Neural cell (in vitro differentiated cells): Measurements from ENCODE around the gene SLC2A8. TPM values are rescaled to one million over a fixed set of nuclear protein-coding genes. Genes with fewer than 3 reads are reported as not detected.

Source experiments
- H2AFZ ChIP-seq: fragments of 200-600, 300-800 bp; sonication (generic), shearing (Covaris generic); 2 replicates; pipeline ENCODE4 v1.6.0; 2014; ENCODE audit warnings: low read depth, mild to moderate bottlenecking, antibody characterized with exemption, low read length, moderate library complexity
- H3F3A ChIP-seq: fragments of 200-600 bp; shearing (Covaris generic); 2 replicates; pipeline ENCODE4 v1.6.1; 2016; ENCODE audit warnings: mild to moderate bottlenecking, moderate library complexity, mixed read lengths, antibody characterized with exemption, low read length; ENCODE audit not compliant: insufficient read depth, poor library complexity, severe bottlenecking
- H3K27ac ChIP-seq: fragments of 200-600, 300-800 bp; sonication (generic), shearing (Covaris generic); 2 replicates; pipeline ENCODE4 v1.5.1; 2014; ENCODE audit warnings: mild to moderate bottlenecking, low read length, moderate library complexity
- H3K27me3 ChIP-seq: fragments of 300-800, 200-600 bp; sonication (generic), shearing (Covaris generic); 2 replicates; pipeline ENCODE4 v1.6.0; 2014; ENCODE audit warnings: mild to moderate bottlenecking, low read depth, low read length, moderate library complexity; ENCODE audit not compliant: insufficient read depth
- H3K36me3 ChIP-seq: fragments of 300-800, 200-600 bp; sonication (generic), shearing (Covaris generic); 2 replicates; pipeline ENCODE4 v1.5.1; 2014; ENCODE audit warnings: mild to moderate bottlenecking, antibody characterized with exemption, low read length, moderate library complexity; ENCODE audit not compliant: insufficient read depth
- H3K4me2 ChIP-seq: fragments of 300-800, 200-600 bp; sonication (generic), shearing (Covaris generic); 2 replicates; pipeline ENCODE4 v1.6.0; 2014; ENCODE audit warnings: mild to moderate bottlenecking, low read length
- H3K4me3 ChIP-seq: fragments of 300-800, 200-600 bp; sonication (generic), shearing (Covaris generic); 2 replicates; pipeline ENCODE4 v1.5.1; 2014; ENCODE audit warnings: mild to moderate bottlenecking, low read length, moderate library complexity
- H3K79me2 ChIP-seq: fragments of 200-600 bp; shearing (Covaris generic); replicated peaks from 2 replicates; pipeline ENCODE4 v1.6.0; 2014; ENCODE audit warnings: mild to moderate bottlenecking, low read length, moderate library complexity; ENCODE audit not compliant: insufficient read depth
- H3K9ac ChIP-seq: fragments of 300-800, 200-600 bp; sonication (generic), shearing (Covaris generic); 2 replicates; pipeline ENCODE4 v1.6.1; 2016; ENCODE audit warnings: mild to moderate bottlenecking, low read length, mixed read lengths
- H3K9me2 ChIP-seq: fragments of 200-600 bp; shearing (Covaris generic); 2 replicates; pipeline ENCODE4 v1.6.1; 2016; ENCODE audit warnings: mild to moderate bottlenecking, low read length, mixed read lengths; ENCODE audit not compliant: insufficient read depth
- H3K9me3 ChIP-seq: fragments of 200-600, 300-800 bp; sonication (generic), shearing (Covaris generic); 2 replicates; pipeline ENCODE4 v1.6.1; 2016; ENCODE audit warnings: mild to moderate bottlenecking, mixed run types, low read length, moderate library complexity, mixed read lengths
- H4K20me1 ChIP-seq: fragments of 200-600 bp; shearing (Covaris generic); 2 replicates; pipeline ENCODE4 v1.6.1; 2016; ENCODE audit warnings: mild to moderate bottlenecking, mixed run types; ENCODE audit not compliant: insufficient read depth
- EP300 ChIP-seq: fragments of 450-650 bp; conservative IDR thresholded peaks from 2 replicates; pipeline ENCODE4 v1.6.1; 2014; ENCODE audit warnings: antibody characterized with exemption, mild to moderate bottlenecking, moderate library complexity; ENCODE audit not compliant: poor library complexity, severe bottlenecking
- EZH2 ChIP-seq: fragments of 200-600, 300-800 bp; shearing (Covaris generic), sonication (generic); IDR thresholded peaks from 2 replicates; pipeline ENCODE4 v1.6.1; 2014; ENCODE audit warnings: antibody characterized with exemption, low read length, borderline replicate concordance, mild to moderate bottlenecking; ENCODE audit not compliant: insufficient read depth, poor library complexity, severe bottlenecking
- MXI1 ChIP-seq: fragments of 450-650 bp; conservative IDR thresholded peaks from 2 replicates; pipeline ENCODE4 v1.6.1; 2014; ENCODE audit warnings: antibody characterized with exemption, mild to moderate bottlenecking; ENCODE audit not compliant: poor library complexity, severe bottlenecking
- POLR2AphosphoS5 ChIP-seq: IDR thresholded peaks from 2 replicates; pipeline ENCODE4 v1.6.1; 2012
- RAD21 ChIP-seq: fragments of 450-650 bp; conservative IDR thresholded peaks from 2 replicates; pipeline ENCODE4 v1.6.1; 2014; ENCODE audit warnings: antibody characterized with exemption, mild to moderate bottlenecking, moderate library complexity
- SMC3 ChIP-seq: fragments of 450-650 bp; conservative IDR thresholded peaks from 2 replicates; pipeline ENCODE4 v1.6.1; 2014; ENCODE audit warnings: antibody characterized with exemption, mild to moderate bottlenecking, moderate library complexity; ENCODE audit not compliant: poor library complexity
- TAF1 ChIP-seq: IDR thresholded peaks from 2 replicates; pipeline ENCODE4 v1.6.1; 2012; ENCODE audit warnings: low read depth
- polyA plus RNA-seq: library from polyadenylated mRNA; depleted of rRNA; stranded (reverse); fragments of >200 nt; gene quantifications from 2 replicates; pipeline ENCODE4 v1.2.3, GENCODE V29; 2014
- TF ChIP-seq, protein P1 (sequence below): IDR thresholded peaks from 2 replicates; pipeline ENCODE4 v1.6.1; 2012; ENCODE audit warnings: borderline replicate concordance
- TF ChIP-seq, protein P2 (sequence below): fragments of 450-650 bp; IDR thresholded peaks from 2 replicates; pipeline ENCODE4 v1.5.1; 2014; ENCODE audit warnings: antibody characterized with exemption, mild to moderate bottlenecking, moderate library complexity; ENCODE audit not compliant: poor library complexity, severe bottlenecking

The SLC2A8 gene
- polyA plus RNA-seq, 1 donor from 2014 or later, result 10.2 TPM

DNA sequence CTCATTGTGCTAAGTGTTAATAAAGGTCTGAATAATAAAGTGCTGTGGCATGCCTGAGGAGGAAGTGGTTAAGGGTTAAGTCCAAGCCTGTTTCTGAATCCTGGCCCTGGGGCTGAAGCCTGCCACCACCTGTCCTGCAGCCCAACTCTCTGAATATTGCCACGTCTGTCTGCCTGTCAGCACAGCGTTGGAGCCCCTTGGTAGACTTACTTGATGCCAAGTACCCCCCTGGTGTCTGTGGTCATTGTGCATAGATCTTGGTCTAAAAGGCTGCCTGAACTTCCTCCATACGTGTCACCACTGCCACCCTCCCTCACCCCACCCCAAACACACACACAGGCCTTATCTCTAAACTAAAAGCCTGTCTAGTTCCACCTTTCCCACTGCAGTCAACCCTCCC lies 35.4 kb upstream of the SLC2A8 start:
- Histone ChIP-seq H3K4me3 (no peak overlapping the region), H3K27ac (no peak overlapping the region), H3K79me2 (no peaks in the 10 kb centered on the region), H3K36me3 (no peaks in the 10 kb centered on the region), H3K9ac (no peak overlapping the region), H3K9me2 (no peaks in the 10 kb centered on the region), H3K4me2 (no peak overlapping the region), H4K20me1 (no peaks in the 10 kb centered on the region), H3K9me3 (no peaks in the 10 kb centered on the region), H3K27me3 (no peaks in the 10 kb centered on the region), H3F3A (no peaks in the 10 kb centered on the region), H2AFZ (no peak overlapping the region)
- TF ChIP-seq MXI1, result no peak
- no peak for TF ChIP-seq POLR2AphosphoS5
- no peak for TF ChIP-seq SMC3
- no peak for TF ChIP-seq TAF1
- TF ChIP-seq, protein P1, sequence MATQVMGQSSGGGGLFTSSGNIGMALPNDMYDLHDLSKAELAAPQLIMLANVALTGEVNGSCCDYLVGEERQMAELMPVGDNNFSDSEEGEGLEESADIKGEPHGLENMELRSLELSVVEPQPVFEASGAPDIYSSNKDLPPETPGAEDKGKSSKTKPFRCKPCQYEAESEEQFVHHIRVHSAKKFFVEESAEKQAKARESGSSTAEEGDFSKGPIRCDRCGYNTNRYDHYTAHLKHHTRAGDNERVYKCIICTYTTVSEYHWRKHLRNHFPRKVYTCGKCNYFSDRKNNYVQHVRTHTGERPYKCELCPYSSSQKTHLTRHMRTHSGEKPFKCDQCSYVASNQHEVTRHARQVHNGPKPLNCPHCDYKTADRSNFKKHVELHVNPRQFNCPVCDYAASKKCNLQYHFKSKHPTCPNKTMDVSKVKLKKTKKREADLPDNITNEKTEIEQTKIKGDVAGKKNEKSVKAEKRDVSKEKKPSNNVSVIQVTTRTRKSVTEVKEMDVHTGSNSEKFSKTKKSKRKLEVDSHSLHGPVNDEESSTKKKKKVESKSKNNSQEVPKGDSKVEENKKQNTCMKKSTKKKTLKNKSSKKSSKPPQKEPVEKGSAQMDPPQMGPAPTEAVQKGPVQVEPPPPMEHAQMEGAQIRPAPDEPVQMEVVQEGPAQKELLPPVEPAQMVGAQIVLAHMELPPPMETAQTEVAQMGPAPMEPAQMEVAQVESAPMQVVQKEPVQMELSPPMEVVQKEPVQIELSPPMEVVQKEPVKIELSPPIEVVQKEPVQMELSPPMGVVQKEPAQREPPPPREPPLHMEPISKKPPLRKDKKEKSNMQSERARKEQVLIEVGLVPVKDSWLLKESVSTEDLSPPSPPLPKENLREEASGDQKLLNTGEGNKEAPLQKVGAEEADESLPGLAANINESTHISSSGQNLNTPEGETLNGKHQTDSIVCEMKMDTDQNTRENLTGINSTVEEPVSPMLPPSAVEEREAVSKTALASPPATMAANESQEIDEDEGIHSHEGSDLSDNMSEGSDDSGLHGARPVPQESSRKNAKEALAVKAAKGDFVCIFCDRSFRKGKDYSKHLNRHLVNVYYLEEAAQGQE, result no peak
- TF ChIP-seq, protein P2, sequence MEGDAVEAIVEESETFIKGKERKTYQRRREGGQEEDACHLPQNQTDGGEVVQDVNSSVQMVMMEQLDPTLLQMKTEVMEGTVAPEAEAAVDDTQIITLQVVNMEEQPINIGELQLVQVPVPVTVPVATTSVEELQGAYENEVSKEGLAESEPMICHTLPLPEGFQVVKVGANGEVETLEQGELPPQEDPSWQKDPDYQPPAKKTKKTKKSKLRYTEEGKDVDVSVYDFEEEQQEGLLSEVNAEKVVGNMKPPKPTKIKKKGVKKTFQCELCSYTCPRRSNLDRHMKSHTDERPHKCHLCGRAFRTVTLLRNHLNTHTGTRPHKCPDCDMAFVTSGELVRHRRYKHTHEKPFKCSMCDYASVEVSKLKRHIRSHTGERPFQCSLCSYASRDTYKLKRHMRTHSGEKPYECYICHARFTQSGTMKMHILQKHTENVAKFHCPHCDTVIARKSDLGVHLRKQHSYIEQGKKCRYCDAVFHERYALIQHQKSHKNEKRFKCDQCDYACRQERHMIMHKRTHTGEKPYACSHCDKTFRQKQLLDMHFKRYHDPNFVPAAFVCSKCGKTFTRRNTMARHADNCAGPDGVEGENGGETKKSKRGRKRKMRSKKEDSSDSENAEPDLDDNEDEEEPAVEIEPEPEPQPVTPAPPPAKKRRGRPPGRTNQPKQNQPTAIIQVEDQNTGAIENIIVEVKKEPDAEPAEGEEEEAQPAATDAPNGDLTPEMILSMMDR, result no peak
- no peak for TF ChIP-seq EZH2
- no peak for TF ChIP-seq RAD21
- TF ChIP-seq EP300, result no peak

DNA sequence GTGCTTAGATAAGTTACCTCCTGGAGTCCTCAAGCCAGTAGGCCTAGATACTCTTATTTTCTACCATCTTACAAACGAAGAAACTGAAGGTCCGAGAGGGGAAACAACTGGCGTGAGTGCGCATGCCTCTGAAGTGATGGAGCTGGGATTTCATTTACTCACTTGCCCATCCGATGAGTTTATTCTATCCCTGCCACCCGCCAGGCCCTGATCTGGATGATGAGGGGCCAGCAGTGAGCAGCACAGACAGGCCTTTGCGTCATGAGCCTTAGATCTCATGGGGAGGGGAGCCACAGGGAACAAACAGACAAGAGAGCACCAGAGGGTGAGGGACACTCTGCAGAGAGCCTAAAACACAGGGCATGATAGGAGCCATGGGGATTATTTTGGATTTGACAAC lies 34.1 kb upstream of the SLC2A8 start:
- no peaks in the 10 kb centered on the region for H3K27me3 ChIP-seq
- TF ChIP-seq EP300 (no peak), SMC3 (no peak), POLR2AphosphoS5 (no peak), EZH2 (no peak), TAF1 (no peak), MXI1 (no peak), RAD21 (no peak)
- TF ChIP-seq, protein P2, result no peak
- TF ChIP-seq, protein P1, result no peak
- no peaks in the 10 kb centered on the region for H3K9me2 ChIP-seq
- H4K20me1 ChIP-seq, result no peaks in the 10 kb centered on the region
- no peak overlapping the region for H3K27ac ChIP-seq
- H3F3A ChIP-seq, result no peaks in the 10 kb centered on the region
- no peak overlapping the region for H3K4me2 ChIP-seq
- H3K79me2 ChIP-seq, result no peaks in the 10 kb centered on the region
- H2AFZ ChIP-seq, result no peak overlapping the region
- H3K9ac ChIP-seq, result no peak overlapping the region
- H3K4me3 ChIP-seq, result no peak overlapping the region
- no peaks in the 10 kb centered on the region for H3K9me3 ChIP-seq
- H3K36me3 ChIP-seq, result no peaks in the 10 kb centered on the region
